Endothelial cell of umbilical vein (primary cell): Measurements from ENCODE around the gene LECT2. TPM values are rescaled to one million over a fixed set of nuclear protein-coding genes. Genes with fewer than 3 reads are reported as not detected.

Experiments
- BruUV-seq: library from RNA; stranded (reverse); fragments of 400-500 nt; replicated peaks from 2 replicates; lab custom pipeline; 2021; lab: Mats Ljungman, UMichigan
- CTCF ChIA-PET: fragments of 300-600, 350-600 bp; sonication (Branson Sonifier 250); formaldehyde crosslinking; loops from one replicate; lab custom pipeline; 2021; ENCODE audit warnings: antibody characterized with exemption, inconsistent platforms; lab: Charles Lee
- POLR2A ChIA-PET: fragments of 300-600, 350-600 bp; sonication (Branson Sonifier 250); formaldehyde crosslinking; loops from one replicate; lab custom pipeline; 2021; ENCODE audit warnings: antibody characterized with exemption, inconsistent platforms; lab: Charles Lee
- DNase-seq: peaks from one replicate; pipeline ENCODE4 v3.0.0-alpha.2; 2011; ENCODE audit warnings: low read depth, low spot score
- FAIRE-seq: peaks from 2 replicates; lab custom pipeline; 2011; peaks lifted over from hg19 to GRCh38; lab: Jason Lieb, UNC
- H2AFZ ChIP-seq: 2 replicates; pipeline ENCODE4 v1.6.0; 2012; ENCODE audit warnings: low read depth, low read length, control low read depth, inconsistent platforms
- H3K27ac ChIP-seq: 2 replicates; pipeline ENCODE4 v1.5.1; 2011; ENCODE audit warnings: low read depth, mild to moderate bottlenecking, control low read depth, low read length, moderate library complexity; ENCODE audit not compliant: insufficient read depth
- H3K27me3 ChIP-seq, 2 experiments: 2 replicates each; pipeline versions ENCODE4 v1.6.0 to v1.6.1; 2011; ENCODE audit warnings: low read length in 2 of 2, mixed read lengths in 1 of 2; ENCODE audit not compliant: control insufficient read depth in 2 of 2, insufficient read depth in 2 of 2
- H3K36me3 ChIP-seq, 2 experiments: 2 replicates in 1 of 2; 3 replicates in 1 of 2; pipeline ENCODE4 v1.5.1; 2011; ENCODE audit warnings: low read length in 2 of 2, mild to moderate bottlenecking in 1 of 2, moderate library complexity in 1 of 2; ENCODE audit not compliant: control insufficient read depth in 2 of 2, insufficient read depth in 2 of 2; ENCODE audit errors: extremely low read depth in 1 of 2
- H3K4me1 ChIP-seq: 3 replicates; pipeline ENCODE4 v1.5.1; 2011; ENCODE audit warnings: mild to moderate bottlenecking, low read length; ENCODE audit not compliant: control insufficient read depth, insufficient read depth; ENCODE audit errors: extremely low read depth
- H3K4me2 ChIP-seq: 2 replicates; pipeline ENCODE4 v1.6.1; 2011; ENCODE audit warnings: low read length, control low read depth, mixed read lengths; ENCODE audit not compliant: insufficient read depth
- H3K4me3 ChIP-seq, 3 experiments: fragments of 200-600 bp in 1 of 3; sonication (generic), shearing (Covaris generic) in 1 of 3; replicated peaks in 1 of 3; 2 replicates each; pipeline ENCODE4 v1.5.1; 2011 to 2016; ENCODE audit warnings: control low read depth in 3 of 3, low read length in 3 of 3, mild to moderate bottlenecking in 2 of 3, inconsistent platforms in 1 of 3, low read depth in 1 of 3, moderate library complexity in 1 of 3; ENCODE audit not compliant: insufficient read depth in 1 of 3
- H3K79me2 ChIP-seq: 2 replicates; pipeline ENCODE4 v1.6.0; 2012; ENCODE audit warnings: low read length, inconsistent platforms; ENCODE audit not compliant: control insufficient read depth, insufficient read depth
- H3K9ac ChIP-seq: replicated peaks from 2 replicates; pipeline ENCODE3; 2011; ENCODE audit warnings: low read length, control low read depth; ENCODE audit not compliant: insufficient read depth; ENCODE audit errors: extremely low read depth
- H3K9me1 ChIP-seq: replicated peaks from 3 replicates; pipeline ENCODE4 v1.6.0; 2011; ENCODE audit warnings: mild to moderate bottlenecking, low read length; ENCODE audit not compliant: control insufficient read depth, insufficient read depth; ENCODE audit errors: extremely low read depth
- H3K9me3 ChIP-seq: replicated peaks from 2 replicates; pipeline ENCODE4 v1.5.1; 2012; ENCODE audit warnings: low read length, inconsistent platforms; ENCODE audit not compliant: control insufficient read depth, insufficient read depth
- H4K20me1 ChIP-seq: replicated peaks from 2 replicates; pipeline ENCODE3; 2011; ENCODE audit warnings: mild to moderate bottlenecking, low read length; ENCODE audit not compliant: control insufficient read depth, insufficient read depth; ENCODE audit errors: extremely low read depth
- EZH2 ChIP-seq: IDR thresholded peaks from 2 replicates; pipeline ENCODE4 v1.6.1; 2012; ENCODE audit warnings: borderline replicate concordance, low read depth, mild to moderate bottlenecking, moderate library complexity, low read length, inconsistent platforms; ENCODE audit not compliant: severe bottlenecking
- FOS ChIP-seq: IDR thresholded peaks from 2 replicates; pipeline ENCODE4 v1.6.1; 2011; ENCODE audit warnings: mild to moderate bottlenecking, low read length, moderate library complexity, borderline replicate concordance; ENCODE audit not compliant: insufficient read depth
- GATA2 ChIP-seq: IDR thresholded peaks from 2 replicates; pipeline ENCODE4 v1.7.0; 2011; ENCODE audit warnings: low read depth, mild to moderate bottlenecking, moderate library complexity, mixed read lengths, low read length; ENCODE audit not compliant: insufficient read length, insufficient read depth
- JUN ChIP-seq: IDR thresholded peaks from 2 replicates; pipeline ENCODE4 v1.6.1; 2011; ENCODE audit warnings: borderline replicate concordance, low read depth; ENCODE audit not compliant: insufficient read length, insufficient read depth
- MYC ChIP-seq: IDR thresholded peaks from one replicate; pipeline ENCODE4 v1.6.1; 2011; ENCODE audit warnings: mild to moderate bottlenecking, low read depth, low read length
- POLR2A ChIP-seq: IDR thresholded peaks from 2 replicates; pipeline ENCODE4 v1.6.1; 2012; ENCODE audit warnings: low read depth, mild to moderate bottlenecking, control low read depth, low read length
- POLR2AphosphoS5 ChIP-seq: IDR thresholded peaks from 2 replicates; pipeline ENCODE4 v1.6.1; 2012; ENCODE audit warnings: low read depth, mild to moderate bottlenecking, control low read depth, low read length, moderate library complexity; ENCODE audit not compliant: insufficient read depth
- dilution Hi-C: fragments of 300-500 bp; cut with MboI; formaldehyde crosslinking; loops from one replicate; pipeline ENCODE4 v1.15.0; 2019; ENCODE audit warnings: low sequenced_read_pairs; ENCODE audit not compliant: extremely low pct_ligation_motif_present
- intact Hi-C: fragments of 100-400 bp; cut with micrococcal nuclease; formaldehyde crosslinking; loops from one replicate; pipeline ENCODE4 v1.10.0; 2022
- polyA plus RNA-seq, 4 experiments: library from polyadenylated mRNA; depleted of rRNA in 3 of 4; stranded (reverse) in 3 of 4; unstranded in 1 of 4; fragments of >200 nt; gene quantifications; 2 replicates each; pipeline versions ENCODE4 v1.2.1 to v1.2.3, GENCODE V29; 2011 to 2012; ENCODE audit warnings: missing spikeins in 1 of 4
- total RNA-seq: library from RNA; stranded (reverse); gene quantifications from 2 replicates; pipeline ENCODE4 v1.2.3, GENCODE V29; 2021
- TF ChIP-seq, protein P1 (sequence below), 2 donors: IDR thresholded peaks; 1 replicate in 1 of 2; 2 replicates in 1 of 2; pipeline ENCODE4 v1.5.1; 2011; ENCODE audit warnings: low read length in 2 of 2, mild to moderate bottlenecking in 2 of 2, moderate library complexity in 2 of 2, control low read depth in 1 of 2, inconsistent platforms in 1 of 2, low read depth in 1 of 2; ENCODE audit not compliant: insufficient read depth in 1 of 2; ENCODE audit errors: extremely low read depth in 1 of 2
- TF ChIP-seq, protein P2 (sequence below): IDR thresholded peaks from 2 replicates; pipeline ENCODE4 v1.6.1; 2011; ENCODE audit not compliant: insufficient read depth, insufficient read length

The LECT2 gene
- total and polyA plus RNA-seq, 2 donors (not counting 3 experiments of a cell fraction or from before 2014, with no cell fraction given), result not detected

DNA sequence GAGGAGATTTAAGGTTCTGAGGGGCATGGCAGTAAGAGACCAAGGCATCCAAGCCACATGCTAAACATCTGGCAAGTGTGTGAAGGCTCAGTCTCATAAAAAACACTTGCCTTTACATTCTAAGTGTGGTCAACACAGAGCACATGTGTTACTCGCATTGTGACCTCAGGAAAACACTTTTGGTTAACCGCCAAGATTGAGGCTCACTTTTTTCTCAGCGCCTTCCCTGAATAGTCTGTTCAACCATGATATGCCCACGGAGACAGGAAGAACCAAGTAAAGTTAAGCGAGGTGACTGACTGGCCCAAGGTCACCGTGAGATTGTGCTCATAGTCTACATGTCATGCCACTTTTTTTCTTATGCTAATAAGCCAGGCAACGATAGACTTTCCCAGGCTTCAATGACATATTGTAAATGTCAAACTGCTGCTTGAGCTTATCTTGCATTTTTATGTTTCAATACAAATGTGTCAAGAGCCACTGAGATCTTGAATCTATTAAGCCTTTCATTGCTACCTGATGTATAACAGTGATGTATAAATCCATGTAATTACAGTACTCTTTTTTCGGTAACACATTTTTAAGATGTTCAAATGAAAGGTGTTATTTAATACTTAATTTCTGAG lies 38.0 kb downstream of the LECT2 start:
- no peak overlapping the region for H3K27ac ChIP-seq
- no TSS peak for BruUV-seq
- no peak overlapping the region for H3K9ac ChIP-seq
- H3K4me2 ChIP-seq, result no peak overlapping the region
- H3K9me3 ChIP-seq, result no peaks in the 10 kb centered on the region
- no peaks in the 10 kb centered on the region for H3K79me2 ChIP-seq
- TF ChIP-seq GATA2 (no peak), FOS (no peak), EZH2 (no peak), MYC (no peak), POLR2A (no peak), JUN (no peak), POLR2AphosphoS5 (no peak)
- TF ChIP-seq, protein P1, sequence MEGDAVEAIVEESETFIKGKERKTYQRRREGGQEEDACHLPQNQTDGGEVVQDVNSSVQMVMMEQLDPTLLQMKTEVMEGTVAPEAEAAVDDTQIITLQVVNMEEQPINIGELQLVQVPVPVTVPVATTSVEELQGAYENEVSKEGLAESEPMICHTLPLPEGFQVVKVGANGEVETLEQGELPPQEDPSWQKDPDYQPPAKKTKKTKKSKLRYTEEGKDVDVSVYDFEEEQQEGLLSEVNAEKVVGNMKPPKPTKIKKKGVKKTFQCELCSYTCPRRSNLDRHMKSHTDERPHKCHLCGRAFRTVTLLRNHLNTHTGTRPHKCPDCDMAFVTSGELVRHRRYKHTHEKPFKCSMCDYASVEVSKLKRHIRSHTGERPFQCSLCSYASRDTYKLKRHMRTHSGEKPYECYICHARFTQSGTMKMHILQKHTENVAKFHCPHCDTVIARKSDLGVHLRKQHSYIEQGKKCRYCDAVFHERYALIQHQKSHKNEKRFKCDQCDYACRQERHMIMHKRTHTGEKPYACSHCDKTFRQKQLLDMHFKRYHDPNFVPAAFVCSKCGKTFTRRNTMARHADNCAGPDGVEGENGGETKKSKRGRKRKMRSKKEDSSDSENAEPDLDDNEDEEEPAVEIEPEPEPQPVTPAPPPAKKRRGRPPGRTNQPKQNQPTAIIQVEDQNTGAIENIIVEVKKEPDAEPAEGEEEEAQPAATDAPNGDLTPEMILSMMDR (IDR thresholded peaks at IDR 0.05; ENCODE audit: extremely low read depth in 1 of 2, insufficient read depth in 1 of 2, low read depth in 1 of 2, low read length in 2 of 2), result no peak
- TF ChIP-seq, protein P2, sequence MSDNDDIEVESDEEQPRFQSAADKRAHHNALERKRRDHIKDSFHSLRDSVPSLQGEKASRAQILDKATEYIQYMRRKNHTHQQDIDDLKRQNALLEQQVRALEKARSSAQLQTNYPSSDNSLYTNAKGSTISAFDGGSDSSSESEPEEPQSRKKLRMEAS, result no peak
- CTCF ChIA-PET, result no interaction called here
- no peaks in the 10 kb centered on the region for H4K20me1 ChIP-seq
- H3K9me1 ChIP-seq, result no peaks in the 10 kb centered on the region
- H3K4me3 ChIP-seq, result no peak overlapping the region
- FAIRE-seq (no peak), DNase-seq (no peak)
- no peaks in the 10 kb centered on the region for H3K4me1 ChIP-seq
- POLR2A ChIA-PET, result no interaction called here
- peaks cover 8 to 37% of the 10 kb centered on the region in 2 experiments for H3K27me3 ChIP-seq
- dilution Hi-C loops, result no loop called here
- intact Hi-C loops, result no loop called here
- H2AFZ ChIP-seq, result no peak overlapping the region
- no peaks in the 10 kb centered on the region for H3K36me3 ChIP-seq
